Measurements from ENCODE around the gene KPNA5.
"Not testable (repeated sequence)": the region's sequence is repeated elsewhere in the genome, so short reads cannot be mapped to it uniquely, and the experiment has no call there.

Gene KPNA5

GRCh38 chr6:116666869-116667268, 14.1 kb upstream of the KPNA5 start:
- Histone ChIP-seq H3K36me3 (ENCODE audit: control insufficient read depth, insufficient read depth, low read length) (no peaks in the 10 kb centered on the region), H3K4me3 (replicated peaks; ENCODE audit: low read depth, low read length) (peak overlapping the region; percentile 1), H3K27me3 (replicated peaks; ENCODE audit: control insufficient read depth, insufficient read depth, low read length) (no peaks in the 10 kb centered on the region; the same call in 1 of the 2 replicates)
- peak; percentile 66 for DNase-seq (ENCODE audit: extremely low read depth, insufficient read length)
- TF ChIP-seq CTCF (IDR thresholded peaks at IDR 0.05; ENCODE audit: insufficient read depth, low read length, poor library complexity, severe bottlenecking) = no peak

GRCh38 chr6:116667623-116668022, 13.4 kb upstream of the KPNA5 start:
- no peak for TF ChIP-seq CTCF (IDR thresholded peaks at IDR 0.05; ENCODE audit: insufficient read depth, low read length, poor library complexity, severe bottlenecking)
- peak overlapping the region; percentile 85 for H3K4me3 ChIP-seq (replicated peaks; ENCODE audit: low read depth, low read length)
- H3K36me3 ChIP-seq (ENCODE audit: control insufficient read depth, insufficient read depth, low read length) = no peaks in the 10 kb centered on the region
- no peaks in the 10 kb centered on the region; the same call in none of the 2 replicates for H3K27me3 ChIP-seq (replicated peaks; ENCODE audit: control insufficient read depth, insufficient read depth, low read length)
- DNase-seq (ENCODE audit: extremely low read depth, insufficient read length) = no peak

- H3K27me3 ChIP-seq (replicated peaks; ENCODE audit: control insufficient read depth, insufficient read depth, low read length) = no peaks in the 10 kb centered on the region; the same call in none of the 2 replicates
- no peaks in the 10 kb centered on the region for H3K36me3 ChIP-seq (ENCODE audit: control insufficient read depth, insufficient read depth, low read length)
- DNase-seq (ENCODE audit: extremely low read depth, insufficient read length) = no peak
- TF ChIP-seq CTCF (IDR thresholded peaks at IDR 0.05; ENCODE audit: insufficient read depth, low read length, poor library complexity, severe bottlenecking) = no peak
- H3K4me3 ChIP-seq (replicated peaks; ENCODE audit: low read depth, low read length) = no peak overlapping the region
Measured at GRCh38 chr6:116672306-116672705, 8.7 kb upstream of the KPNA5 start.

- no peaks in the 10 kb centered on the region for H3K36me3 ChIP-seq (ENCODE audit: control insufficient read depth, insufficient read depth, low read length)
- H3K27me3 ChIP-seq (replicated peaks; ENCODE audit: control insufficient read depth, insufficient read depth, low read length) = no peaks in the 10 kb centered on the region; the same call in none of the 2 replicates
- no peak for TF ChIP-seq CTCF (IDR thresholded peaks at IDR 0.05; ENCODE audit: insufficient read depth, low read length, poor library complexity, severe bottlenecking)
- DNase-seq (ENCODE audit: extremely low read depth, insufficient read length) = no peak
- H3K4me3 ChIP-seq (replicated peaks; ENCODE audit: low read depth, low read length) = no peak overlapping the region
Measured at GRCh38 chr6:116676021-116676420, 5.0 kb upstream of the KPNA5 start.

GRCh38 chr6:116682334-116682712, 1.3 kb downstream of the KPNA5 start:
- TF ChIP-seq CTCF (IDR thresholded peaks at IDR 0.05; ENCODE audit: insufficient read depth, low read length, poor library complexity, severe bottlenecking) = no peak
- H3K36me3 ChIP-seq (ENCODE audit: control insufficient read depth, insufficient read depth, low read length) = no peaks in the 10 kb centered on the region
- DNase-seq (ENCODE audit: extremely low read depth, insufficient read length) = no peak
- H3K4me3 ChIP-seq (replicated peaks; ENCODE audit: low read depth, low read length) = peak overlapping the region; percentile 87
- H3K27me3 ChIP-seq (replicated peaks; ENCODE audit: control insufficient read depth, insufficient read depth, low read length) = no peaks in the 10 kb centered on the region

GRCh38 chr6:116685437-116685993, 4.5 kb downstream of the KPNA5 start:
- no peak for DNase-seq (ENCODE audit: extremely low read depth, insufficient read length)
- TF ChIP-seq CTCF (IDR thresholded peaks at IDR 0.05; ENCODE audit: insufficient read depth, low read length, poor library complexity, severe bottlenecking) = no peak

GRCh38 chr6:116686475-116687101, 5.6 kb downstream of the KPNA5 start:
- not testable (repeated sequence) for H3K4me3 ChIP-seq (replicated peaks; ENCODE audit: low read depth, low read length); DNase-seq (ENCODE audit: extremely low read depth, insufficient read length); H3K27me3 ChIP-seq (replicated peaks; ENCODE audit: control insufficient read depth, insufficient read depth, low read length); H3K36me3 ChIP-seq (ENCODE audit: control insufficient read depth, insufficient read depth, low read length)

More at GRCh38 chr6:116685437-116685993, 4.5 kb downstream of the KPNA5 start:
- no peaks in the 10 kb centered on the region; the same call in none of the 2 replicates for H3K36me3 ChIP-seq (ENCODE audit: control insufficient read depth, insufficient read depth, low read length)
- no peaks in the 10 kb centered on the region for H3K27me3 ChIP-seq (replicated peaks; ENCODE audit: control insufficient read depth, insufficient read depth, low read length)
- H3K4me3 ChIP-seq (replicated peaks; ENCODE audit: low read depth, low read length) = no peak overlapping the region
